Non-pigmented ciliary epithelial cell (primary cell): ENCODE data around the gene ESYT3.
"Not testable (repeated sequence)": the region's sequence is repeated elsewhere in the genome, so short reads cannot be mapped to it uniquely, and the experiment has no call there.

ENCODE experiments used
- DNase-seq: peaks from one replicate; pipeline ENCODE4 v3.0.0-alpha.2; 2010; ENCODE audit warnings: low read depth

Gene ESYT3

GRCh38 chr3:138493804-138494606 is 59.6 kb downstream of the ESYT3 start:
- DNase-seq, result no peak

GRCh38 chr3:138494607-138494929 is 60.2 kb downstream of the ESYT3 start:
- DNase-seq, result no peak

- not testable (repeated sequence) for DNase-seq
Measured at GRCh38 chr3:138495638-138496037, 61.2 kb downstream of the ESYT3 start.

GRCh38 chr3:138496436-138496835 is 62.0 kb downstream of the ESYT3 start:
- no peak for DNase-seq

GRCh38 chr3:138497021-138497420 is 62.6 kb downstream of the ESYT3 start:
- DNase-seq, result no peak

- no peak for DNase-seq
Measured at GRCh38 chr3:138497851-138498250, 63.4 kb downstream of the ESYT3 start.

GRCh38 chr3:138498991-138499390 is 64.6 kb downstream of the ESYT3 start:
- DNase-seq, result no peak

GRCh38 chr3:138507524-138507923 is 73.1 kb downstream of the ESYT3 start:
- DNase-seq, result no peak

GRCh38 chr3:138509586-138509985 is 75.2 kb downstream of the ESYT3 start:
- DNase-seq, result no peak

- no peak for DNase-seq
Measured at GRCh38 chr3:138511945-138512344, 77.5 kb downstream of the ESYT3 start.

- DNase-seq, result no peak
Measured at GRCh38 chr3:138513090-138513843, 78.9 kb downstream of the ESYT3 start.

- DNase-seq, result not testable (repeated sequence)
Measured at GRCh38 chr3:138521445-138521844, 87.0 kb downstream of the ESYT3 start.
